GM04503 (cell line): ENCODE data around the gene ATG9B.
"Not testable (repeated sequence)": the region's sequence is repeated elsewhere in the genome, so short reads cannot be mapped to it uniquely, and the experiment has no call there.

ENCODE experiments used
- DNase-seq: peaks from one replicate; pipeline ENCODE4 v3.0.0-alpha.2; 2012; ENCODE audit warnings: low read depth

ATG9B gene

DNA sequence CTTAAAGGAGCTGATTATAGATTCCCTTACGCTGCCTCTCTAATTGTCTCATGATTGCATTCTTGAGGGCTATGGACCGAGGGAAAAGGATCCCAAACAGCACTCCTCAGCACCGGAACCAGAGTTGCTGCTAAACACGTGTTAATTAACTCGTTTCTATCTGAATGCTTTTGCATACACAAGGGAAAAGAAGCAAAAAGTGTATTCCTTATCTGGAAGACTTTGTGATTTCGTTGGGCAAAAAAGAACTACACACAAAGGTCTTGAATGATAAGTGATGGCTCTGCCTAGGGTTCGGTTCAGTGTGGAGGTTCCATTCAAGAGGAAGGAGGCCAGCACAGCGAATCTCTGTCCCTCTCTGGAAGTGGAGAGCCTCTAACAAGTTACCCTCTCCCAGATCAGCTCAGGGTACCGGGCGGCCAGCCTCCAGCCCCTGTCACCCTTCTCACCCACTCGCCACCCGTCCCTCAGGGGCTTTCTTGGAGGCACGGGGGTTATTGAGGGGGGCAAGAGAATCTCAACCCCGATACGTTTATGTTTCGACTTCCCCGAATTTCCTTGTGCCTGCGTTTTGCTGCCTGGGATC, 34.6 kb upstream of the ATG9B start:
- no peak for DNase-seq

DNA sequence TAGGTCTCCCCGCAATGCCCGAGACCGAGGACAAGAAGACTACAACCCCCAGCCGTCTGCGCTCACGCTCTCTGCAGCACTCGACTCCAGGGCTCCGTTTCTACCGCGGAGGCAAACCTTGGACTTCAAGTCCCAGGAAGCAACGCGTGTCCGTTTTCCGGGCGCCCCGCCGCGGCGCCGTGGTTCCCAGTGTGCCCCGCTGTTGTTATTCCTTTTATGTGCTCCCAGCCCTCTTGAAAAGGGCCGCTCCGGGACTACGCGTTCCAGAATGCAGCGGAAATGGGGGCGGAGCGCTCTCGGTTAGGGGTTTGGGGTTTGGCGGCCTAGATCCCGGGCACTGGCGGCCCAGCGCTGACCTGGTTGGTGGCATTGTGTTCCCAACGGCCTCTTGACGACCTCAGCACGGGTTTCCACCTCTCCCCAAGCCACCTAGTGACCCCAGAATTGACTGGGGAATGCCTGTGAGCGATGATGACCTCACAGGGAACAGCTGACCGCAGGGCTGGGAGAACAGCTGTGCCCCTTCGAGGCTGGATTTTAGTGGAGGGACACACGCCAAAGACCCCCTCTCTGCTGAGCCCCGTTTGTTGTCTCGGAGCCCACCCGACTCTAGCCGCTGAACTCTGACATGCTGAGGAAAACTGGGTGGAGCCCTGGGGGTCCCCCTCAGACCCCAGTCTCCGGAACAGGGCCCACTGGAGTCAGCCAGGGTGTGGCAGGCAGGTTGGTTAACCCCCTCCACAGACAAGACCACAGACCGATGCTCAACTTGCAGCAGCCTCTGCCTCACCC, 33.9 kb upstream of the ATG9B start:
- DNase-seq: peak; percentile 98

DNA sequence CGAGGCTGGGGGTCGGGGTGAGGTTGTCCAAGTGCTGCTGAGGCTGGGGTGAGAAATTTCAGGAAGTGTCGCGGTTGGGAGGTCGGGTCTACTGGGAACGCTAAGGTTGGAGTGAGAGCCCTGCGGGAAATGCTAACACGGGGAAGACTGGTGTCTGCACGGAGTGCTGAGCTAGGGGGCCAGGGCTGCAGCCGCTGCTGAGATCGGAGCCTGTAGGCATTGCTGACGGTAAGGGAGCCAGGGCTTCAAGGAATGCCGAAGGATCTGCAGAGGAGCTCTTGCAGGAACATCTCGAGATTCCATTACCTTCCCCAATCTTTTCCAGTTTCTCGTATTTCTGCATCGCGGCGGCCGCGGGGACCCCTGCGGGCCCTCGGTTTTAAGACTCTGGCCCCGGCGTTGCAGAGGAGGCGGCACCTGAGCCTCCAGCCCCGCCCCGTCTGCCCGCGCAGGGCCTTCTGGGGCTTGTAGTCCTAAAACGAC, 33.3 kb upstream of the ATG9B start, which contains the start of gene CDK5:
CDK5 (minus strand) TSS at position 392 of the 483 bp plus-strand sequence; CDS start at position 343, 49 bp downstream.
- DNase-seq: no peak

DNA sequence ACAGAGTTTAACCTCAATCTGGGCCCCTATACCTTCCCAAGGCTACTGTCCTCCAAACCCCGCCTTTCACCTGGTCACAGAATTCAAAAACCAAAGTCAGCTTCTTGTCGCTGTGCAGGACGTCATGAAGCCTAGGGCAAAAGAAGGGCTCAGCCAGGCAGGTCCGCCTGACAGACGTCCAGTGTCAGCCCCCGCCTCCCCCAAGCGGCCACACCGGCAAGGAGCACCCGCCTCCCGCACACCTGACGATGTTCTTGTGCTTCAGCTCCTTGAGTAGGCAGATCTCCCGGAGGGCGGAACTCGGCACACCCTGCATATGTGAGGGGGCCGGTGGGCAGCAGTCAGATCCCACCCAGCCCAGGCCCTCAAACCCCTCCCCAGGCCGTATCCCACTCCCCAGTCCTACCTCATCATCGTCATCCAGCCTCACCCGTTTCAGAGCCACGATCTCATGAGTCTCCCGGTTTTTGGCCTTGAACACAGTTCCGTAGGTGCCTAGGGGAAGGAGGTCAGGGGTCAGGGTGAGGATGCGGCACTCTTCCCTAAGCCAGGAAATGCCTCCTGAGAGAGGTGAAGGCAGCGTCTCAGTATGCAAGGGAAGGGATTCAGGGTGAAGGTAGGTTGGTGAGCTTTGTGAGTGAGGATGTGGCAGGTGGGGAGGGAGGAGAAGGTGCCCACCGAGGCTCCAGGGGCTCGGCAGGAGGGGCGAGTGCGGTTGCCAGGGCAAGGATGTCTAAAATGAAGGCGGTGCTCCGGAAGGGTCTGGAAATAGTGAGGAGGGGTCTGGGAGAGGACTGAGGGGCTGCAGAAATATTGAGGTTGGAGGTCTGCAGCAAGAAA, 32.6 kb upstream of the ATG9B start:
- no peak for DNase-seq

DNA sequence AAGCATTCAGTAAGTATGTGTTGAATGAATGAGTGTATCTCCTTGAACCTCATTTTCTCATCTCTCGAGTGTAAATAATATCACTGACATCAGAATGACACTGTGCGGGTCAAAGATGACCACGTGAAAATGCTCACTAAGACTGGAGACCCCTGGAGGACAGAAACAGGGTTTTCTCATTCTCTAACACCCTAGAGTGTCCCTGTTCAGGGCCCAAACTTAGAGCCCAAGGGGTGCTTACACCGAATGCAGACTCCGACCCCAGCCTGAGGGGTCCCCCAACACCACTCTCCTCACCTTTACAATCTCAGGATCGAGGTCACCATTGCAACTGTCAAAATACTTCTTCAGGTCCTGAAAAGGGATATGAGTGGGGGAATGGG, 32.0 kb upstream of the ATG9B start:
- DNase-seq: no peak

DNA sequence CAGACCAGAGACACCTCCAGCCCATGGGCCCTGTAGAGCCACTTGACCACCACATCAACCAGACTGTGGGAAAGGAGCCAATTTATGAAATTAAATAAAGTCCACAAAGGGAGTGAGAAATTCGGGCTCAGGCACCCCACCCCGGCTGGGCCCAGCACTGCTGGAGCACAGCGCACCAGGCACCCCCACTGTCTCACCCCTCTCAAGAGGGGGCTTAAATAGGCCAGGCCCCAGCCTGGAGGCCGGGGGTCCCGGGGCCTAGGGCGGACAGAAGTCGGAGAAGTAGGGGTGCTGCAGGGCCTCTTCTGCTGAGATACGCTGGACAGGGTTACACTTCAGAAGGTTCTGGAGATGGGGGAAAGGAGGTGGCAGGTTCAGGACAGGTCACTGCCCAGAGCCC, 29.5 kb upstream of the ATG9B start:
- no peak for DNase-seq

DNA sequence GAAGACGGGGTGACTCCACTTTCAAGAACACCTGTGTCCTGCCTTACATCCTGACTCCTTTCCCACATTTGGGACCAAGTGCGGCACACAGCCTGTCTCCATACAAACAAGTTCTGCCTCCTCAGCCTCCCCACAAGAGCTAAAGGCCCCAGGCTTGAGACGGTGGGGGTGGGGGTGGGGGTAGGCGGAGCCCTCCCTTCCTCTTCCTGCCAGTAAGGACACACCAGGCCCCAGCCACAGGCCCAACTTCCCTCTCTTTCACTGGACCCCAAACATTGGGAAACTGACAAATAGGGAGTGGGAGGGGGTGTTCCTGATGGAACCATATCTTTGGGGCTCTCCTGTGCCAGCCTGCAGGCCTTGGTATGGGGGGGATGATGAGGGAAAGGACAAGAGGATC, 28.8 kb upstream of the ATG9B start:
- no peak for DNase-seq

DNA sequence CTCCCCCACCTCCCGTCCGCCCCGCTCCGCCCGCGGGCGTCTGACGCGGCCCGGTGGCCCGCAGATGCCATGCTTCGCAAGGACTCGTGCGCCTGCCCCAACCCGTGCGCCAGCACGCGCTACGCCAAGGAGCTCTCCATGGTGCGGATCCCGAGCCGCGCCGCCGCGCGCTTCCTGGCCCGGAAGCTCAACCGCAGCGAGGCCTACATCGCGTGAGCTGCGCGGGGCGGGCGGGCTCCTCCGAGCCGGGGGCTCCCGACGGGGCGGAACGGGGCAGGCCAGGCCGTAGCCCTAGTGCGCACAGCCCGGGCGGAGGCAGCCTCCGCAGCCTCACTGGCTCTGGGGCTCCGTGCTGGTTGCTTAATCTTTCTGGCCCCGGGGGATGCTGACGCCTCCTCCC, 26.8 kb upstream of the ATG9B start:
- DNase-seq: no peak

DNA sequence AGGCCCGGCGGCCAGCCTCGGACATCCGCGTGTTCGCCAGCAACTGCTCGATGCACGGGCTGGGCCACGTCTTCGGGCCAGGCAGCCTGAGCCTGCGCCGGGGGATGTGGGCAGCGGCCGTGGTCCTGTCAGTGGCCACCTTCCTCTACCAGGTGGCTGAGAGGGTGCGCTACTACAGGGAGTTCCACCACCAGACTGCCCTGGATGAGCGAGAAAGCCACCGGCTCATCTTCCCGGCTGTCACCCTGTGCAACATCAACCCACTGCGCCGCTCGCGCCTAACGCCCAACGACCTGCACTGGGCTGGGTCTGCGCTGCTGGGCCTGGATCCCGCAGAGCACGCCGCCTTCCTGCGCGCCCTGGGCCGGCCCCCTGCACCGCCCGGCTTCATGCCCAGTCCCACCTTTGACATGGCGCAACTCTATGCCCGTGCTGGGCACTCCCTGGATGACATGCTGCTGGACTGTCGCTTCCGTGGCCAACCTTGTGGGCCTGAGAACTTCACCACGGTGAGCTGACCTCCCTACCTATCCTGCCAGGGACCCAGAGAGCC, 24.7 kb upstream of the ATG9B start:
- DNase-seq: no peak

DNA sequence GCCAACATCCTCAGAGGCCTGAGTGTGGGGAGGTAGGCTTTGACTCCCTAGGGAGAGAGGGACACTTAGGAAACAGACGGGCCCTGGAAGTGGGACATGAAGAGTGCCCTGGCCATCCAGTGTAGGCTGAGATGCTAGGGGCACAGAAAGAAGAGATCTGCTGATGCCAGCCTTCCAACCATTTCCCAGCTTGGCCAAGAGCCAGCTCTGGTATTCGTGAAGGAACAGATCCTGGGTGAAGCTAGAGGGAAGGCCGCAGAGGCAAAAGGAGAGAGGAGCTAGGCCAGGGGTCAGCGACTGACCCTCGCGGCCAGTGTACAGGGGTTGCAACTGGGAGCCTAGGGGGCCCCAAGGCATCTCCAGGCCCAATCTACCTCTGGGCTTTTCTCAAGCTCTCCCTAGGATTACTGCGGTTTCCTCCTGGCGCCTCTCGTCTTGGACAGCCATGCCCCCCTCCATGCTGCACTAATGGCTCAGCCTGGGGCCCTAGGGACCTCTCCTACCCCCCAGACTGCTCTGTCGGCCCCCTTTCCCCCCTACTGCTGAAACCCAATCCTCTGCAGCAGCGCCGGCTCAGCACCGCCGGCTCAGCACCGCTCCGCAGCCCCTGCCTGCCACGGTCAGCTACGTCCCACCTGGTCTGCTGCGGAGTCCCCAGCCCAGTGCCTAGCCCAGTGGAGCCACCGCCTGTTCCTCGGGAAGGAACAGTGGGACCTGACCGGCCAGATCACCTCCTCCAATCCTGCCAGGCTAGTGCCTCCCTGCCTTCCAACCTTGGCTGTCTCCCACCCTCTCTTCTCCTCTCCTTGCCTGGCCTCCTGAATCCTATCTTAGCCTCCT, 23.9 kb upstream of the ATG9B start, which contains the start of gene ASIC3:
ASIC3 (plus strand) TSS at position 556 of the 840 bp plus-strand sequence. CDS start 355 bp downstream, outside the sequence.
- DNase-seq: no peak

DNA sequence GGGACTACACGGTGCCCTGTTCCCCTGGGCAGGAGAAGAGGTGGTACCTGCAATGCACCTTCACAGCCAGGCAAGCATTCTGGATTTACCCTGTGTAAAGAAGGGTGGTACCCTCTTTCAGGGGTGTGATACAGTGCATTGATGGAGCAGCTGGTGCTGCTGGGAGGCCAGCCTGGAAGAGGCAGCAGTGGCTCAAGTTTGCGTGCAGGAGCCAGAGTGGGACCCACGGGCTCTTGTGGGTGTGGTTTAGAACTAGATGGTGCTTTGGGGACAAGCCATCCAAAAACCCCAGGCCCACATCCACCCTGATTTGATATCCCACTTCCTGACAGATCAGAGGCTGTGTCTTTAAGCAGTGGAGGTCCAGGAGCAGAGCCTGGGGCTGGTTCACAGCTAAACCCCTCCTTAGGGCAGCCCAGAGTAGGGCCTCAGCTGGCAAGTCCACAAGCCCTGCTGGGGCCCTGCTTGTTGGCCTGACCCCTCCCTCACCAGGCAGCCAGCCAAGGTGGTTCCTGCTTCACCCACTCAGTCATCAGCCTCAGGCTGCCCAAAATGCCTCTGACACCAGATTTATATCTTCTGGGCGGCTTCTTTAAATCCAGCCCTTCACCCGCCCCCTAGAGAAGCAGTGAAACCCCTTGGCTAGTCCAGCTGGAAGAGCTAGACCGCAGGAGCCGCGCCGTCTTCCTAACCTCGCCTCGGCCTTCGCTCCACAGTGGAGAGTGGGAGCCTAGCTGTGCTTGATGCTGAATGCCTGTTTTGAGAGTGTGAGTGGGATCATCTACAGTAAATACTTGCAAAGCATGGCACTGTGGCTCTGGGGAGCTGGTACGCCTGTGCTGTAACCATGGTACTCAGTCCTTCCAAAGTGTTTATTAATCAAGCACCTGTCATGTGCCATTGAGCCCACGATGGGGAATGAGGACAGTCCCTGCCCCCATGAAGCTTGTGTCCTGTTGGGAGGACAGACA, 22.6 kb upstream of the ATG9B start:
- DNase-seq: no peak

DNA sequence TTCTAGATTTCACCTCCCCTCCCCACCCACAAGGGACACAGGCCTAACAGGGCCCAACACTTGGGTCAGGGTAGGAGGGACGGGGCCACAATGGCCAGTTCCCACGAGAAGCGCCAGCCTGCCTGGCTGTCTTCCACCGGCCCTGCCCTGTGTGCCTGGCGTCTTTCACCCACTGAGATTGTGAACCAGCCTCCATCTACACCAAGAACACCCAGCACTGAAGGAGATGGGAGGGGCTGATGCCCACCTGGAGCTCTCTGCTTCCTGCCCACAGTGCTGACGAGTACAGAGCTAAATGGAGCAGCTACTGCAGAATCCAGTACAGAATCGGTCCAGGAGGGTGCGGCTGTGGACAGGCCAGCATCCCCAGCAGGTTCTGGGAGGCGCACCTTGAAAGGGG, 21.7 kb upstream of the ATG9B start:
- no peak for DNase-seq

DNA sequence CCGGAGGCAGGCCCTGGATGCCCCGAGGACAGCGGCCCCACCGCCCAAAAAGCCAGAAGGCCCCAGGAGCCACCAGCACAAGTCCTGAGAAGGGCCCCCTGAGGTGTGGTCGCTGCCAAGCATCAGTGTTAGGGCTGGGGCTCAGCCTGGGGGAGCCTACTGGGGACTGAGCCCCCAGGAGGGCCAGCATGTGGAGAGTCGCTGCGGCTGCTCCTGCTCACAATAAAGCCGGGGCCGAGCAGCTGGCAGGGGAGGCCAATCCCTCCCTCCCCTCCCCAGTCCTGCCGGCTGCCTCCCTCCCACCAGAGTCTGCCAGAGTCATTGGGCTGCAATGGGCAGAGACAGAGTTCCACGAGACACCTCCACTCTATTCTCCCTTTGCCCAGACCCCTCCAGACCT, 21.0 kb upstream of the ATG9B start:
- DNase-seq: no peak

DNA sequence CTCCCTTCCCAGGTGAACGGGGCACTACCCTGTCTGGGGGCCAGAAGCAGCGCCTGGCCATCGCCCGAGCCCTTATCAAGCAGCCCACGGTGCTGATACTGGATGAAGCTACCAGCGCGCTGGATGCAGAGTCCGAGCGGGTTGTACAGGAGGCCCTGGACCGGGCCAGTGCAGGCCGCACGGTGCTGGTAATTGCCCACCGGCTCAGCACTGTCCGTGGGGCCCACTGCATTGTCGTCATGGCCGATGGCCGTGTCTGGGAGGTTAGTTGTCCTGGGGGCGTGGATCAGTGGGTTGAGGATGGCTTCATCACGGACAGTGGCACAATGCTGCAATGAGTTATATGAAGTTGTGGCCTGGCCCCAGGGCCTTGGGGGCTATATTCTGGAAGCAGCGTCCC, 19.7 kb upstream of the ATG9B start:
- no peak for DNase-seq

DNA sequence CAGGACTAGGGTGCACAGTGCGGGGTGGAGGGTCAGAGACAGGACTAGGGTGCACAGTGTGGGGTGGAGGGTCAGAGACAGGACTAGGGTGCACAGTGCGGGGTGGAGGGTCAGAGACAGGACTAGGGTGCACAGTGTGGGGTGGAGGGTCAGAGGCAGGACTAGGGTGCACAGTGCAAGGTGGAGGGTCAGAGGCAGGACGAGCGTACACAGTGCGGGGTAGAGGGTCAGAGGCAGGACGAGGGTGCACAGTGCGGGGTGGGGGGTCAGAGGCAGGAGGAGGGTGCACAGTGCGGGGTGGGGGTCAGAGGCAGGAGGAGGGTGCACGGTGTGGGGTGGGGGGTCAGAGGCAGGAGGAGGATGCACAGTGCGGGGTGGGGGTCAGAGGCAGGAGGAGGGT, 19.2 kb upstream of the ATG9B start:
- not testable (repeated sequence) for DNase-seq

DNA sequence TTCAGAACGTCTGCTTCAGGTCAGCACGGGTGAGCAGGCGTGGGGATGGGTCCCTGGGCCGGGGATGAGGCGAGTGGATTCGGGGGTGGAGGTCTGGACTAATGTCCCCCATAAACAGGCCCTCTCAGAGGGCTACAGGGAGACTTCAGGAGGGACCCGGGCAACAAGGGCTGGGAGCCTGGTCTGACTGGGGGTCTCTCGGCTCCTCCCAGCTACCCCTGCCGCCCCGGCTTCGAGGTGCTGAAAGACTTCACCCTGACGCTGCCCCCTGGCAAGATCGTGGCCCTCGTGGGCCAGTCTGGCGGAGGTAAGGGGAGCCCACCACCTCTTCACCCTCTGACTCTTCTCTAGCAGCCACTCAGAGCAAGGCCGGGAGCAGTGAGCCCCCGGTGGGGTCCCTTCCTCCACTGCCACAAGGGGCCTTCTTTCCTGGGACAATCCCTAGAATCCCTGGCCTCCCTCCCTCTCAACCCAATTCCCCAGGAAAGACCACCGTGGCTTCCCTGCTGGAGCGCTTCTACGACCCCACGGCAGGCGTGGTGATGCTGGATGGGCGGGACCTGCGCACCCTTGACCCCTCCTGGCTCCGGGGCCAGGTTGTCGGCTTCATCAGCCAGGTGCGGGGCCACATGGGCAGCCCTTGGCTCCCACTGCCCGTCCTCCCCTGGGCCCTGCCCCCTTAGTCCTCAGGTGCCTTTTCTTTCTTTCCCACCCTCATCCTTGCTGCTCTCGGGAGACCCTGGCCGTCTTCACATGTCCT, 16.5 kb upstream of the ATG9B start:
- no peak for DNase-seq

DNA sequence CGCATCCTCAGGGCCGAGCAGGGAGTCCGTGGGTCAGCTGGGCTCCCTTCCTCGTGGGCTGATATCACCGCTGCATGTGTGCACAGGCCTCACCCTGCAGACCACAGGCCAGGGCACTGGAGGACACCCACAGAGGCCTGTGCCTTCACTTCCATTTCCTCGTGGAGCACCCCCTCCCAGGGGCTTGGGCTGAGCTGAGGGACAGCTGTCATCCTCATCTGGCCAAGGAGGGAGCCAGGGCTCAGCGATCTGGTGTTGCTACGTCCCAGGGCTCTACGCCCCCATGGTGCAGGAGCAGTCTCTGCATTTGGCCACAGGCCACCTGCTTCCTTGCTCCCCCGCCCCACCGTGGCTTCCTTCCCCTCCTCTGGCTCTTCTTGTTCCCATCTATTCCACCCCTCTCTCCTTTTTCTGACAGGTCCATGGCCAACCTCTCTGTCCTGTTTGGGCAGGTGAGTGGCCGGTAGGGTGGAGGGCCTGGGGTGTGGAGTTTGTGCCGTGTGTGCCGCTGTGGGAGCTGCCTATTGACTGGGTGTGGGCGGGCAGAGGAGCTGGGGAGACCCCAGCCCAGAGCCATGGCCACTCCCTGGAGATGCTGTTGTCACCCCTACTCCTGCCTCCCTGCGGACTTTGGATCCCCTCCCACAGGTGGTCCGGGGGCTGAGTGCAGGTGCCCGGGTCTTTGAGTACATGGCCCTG, 15.7 kb upstream of the ATG9B start:
- no peak for DNase-seq

DNA sequence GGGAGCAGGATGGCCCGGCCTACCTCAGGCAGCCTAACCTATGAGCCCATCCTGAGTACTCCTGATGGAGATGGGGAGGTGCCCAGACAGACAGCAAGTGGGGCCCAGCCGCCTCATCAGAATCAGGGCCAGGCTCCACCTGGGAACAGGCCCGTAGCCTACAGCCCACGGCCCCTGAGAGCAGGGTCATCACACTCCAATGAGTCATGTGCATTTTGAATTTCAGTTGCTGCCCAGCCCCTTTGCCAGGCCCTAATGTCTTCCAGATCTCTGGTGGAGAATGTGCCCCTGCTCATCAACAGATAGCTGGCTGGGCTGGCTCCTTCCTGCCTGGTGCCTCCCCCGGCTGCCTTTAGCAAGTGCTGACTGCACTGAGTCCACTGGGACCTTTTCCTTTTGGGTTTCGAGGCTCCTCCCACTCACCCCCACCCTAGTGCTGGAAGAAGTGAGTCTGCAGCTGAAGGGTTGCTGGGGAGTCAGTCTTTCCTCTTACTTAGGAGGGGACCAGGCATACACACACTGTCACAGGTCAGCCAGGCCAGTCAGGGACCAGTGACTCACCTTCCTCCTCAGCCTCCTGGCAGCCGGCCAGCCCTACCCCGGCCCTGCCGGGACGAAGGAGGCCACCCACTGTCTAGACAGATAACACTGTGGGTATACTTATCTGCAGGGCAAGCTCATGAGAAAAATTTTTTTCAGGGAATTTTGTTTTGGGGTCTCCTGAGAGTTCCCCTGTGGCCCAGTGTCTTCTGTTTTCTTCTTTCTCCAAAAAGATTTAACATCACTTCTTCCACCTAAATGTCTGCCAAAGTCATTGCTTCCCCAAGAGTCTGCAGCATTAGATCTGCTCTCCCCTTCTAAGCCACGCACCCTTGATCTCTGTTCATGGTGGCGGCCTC, 14.9 kb upstream of the ATG9B start:
- peak; percentile 71 for DNase-seq
